GM12801 (cell line): ENCODE measurements around the gene SLC25A26.

Source experiments
- TF ChIP-seq, protein P1 (sequence below): IDR thresholded peaks from one replicate; pipeline ENCODE4 v1.5.1; 2011; ENCODE audit warnings: control low read depth; ENCODE audit not compliant: insufficient read length; ENCODE audit errors: extremely low read depth

SLC25A26 gene

DNA sequence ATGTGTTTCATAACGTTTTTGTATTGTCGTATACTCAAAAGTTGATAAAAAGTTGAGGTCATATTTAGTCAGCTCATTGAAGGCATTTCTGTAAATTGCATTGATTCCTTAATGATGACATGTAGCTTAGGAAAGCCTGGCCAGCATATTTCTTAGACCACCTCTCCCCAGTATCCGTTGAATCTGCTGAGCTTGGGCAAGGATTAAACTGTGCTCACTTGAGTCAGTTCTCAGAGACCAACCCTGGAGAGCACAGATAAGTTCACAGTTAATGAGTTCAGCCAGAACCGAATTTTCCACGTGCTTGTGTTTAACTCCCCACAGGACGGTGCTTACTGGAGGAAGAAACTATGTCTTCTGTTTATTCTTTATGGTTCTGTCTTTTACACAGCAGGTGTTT is 132.7 kb downstream of the SLC25A26 start:
- TF ChIP-seq, protein P1, sequence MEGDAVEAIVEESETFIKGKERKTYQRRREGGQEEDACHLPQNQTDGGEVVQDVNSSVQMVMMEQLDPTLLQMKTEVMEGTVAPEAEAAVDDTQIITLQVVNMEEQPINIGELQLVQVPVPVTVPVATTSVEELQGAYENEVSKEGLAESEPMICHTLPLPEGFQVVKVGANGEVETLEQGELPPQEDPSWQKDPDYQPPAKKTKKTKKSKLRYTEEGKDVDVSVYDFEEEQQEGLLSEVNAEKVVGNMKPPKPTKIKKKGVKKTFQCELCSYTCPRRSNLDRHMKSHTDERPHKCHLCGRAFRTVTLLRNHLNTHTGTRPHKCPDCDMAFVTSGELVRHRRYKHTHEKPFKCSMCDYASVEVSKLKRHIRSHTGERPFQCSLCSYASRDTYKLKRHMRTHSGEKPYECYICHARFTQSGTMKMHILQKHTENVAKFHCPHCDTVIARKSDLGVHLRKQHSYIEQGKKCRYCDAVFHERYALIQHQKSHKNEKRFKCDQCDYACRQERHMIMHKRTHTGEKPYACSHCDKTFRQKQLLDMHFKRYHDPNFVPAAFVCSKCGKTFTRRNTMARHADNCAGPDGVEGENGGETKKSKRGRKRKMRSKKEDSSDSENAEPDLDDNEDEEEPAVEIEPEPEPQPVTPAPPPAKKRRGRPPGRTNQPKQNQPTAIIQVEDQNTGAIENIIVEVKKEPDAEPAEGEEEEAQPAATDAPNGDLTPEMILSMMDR: no peak

DNA sequence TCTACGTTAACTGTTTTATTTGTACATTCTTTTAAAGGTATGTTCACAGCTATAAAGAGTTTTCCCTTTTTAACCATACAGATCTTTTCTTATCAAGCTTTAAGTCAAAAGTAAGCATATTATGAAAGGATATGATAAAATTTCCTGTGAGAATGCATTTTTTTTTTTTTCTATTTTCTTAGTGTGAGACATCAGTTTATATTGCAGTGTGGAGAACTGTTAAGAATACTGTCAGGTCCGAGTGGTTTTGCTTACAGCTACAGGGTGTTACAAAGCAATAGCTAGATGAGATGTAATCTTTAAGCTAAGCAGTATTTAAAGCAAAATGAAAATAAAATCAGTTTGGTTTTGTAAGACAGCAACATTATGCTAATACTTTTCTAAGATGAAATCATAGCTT is 133.2 kb downstream of the SLC25A26 start:
- TF ChIP-seq, protein P1: no peak

DNA sequence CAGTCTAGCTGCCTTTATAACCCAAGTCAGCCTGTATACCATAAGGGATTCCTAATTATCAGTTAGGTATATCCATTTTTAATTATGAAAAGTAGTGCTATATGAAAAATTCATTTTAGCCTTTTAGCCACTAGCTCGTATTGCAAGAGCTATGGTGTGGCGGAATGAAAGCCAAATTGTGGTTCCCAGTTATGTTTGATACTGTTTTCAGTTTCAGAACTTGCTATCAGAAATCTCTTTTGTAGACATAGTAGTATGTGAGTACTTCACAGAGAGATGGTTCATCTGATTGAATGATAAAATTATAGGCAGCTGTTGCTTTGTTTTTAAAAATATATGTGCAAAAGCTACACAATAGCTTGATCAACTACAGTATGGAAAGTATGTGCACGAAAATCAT is 134.6 kb downstream of the SLC25A26 start:
- TF ChIP-seq, protein P1: no peak

DNA sequence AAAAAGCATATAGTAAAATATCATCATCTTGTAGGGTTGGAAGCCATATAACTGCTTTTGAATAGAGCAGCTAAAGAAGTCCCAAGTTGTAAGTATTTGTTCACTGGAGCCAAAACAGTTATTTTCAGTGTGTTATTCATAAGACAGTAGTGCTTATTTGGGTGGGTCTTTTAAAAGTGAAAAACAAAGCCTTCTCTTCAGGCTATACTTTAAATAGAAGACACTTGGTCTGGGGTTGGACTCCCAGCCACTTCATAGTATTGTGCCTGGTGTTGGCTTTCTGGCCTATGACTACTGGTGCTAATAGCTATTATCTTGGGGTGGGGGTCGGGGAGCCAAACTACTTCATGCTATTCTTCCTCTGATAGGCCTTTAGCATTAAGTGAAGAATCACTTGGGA is 135.2 kb downstream of the SLC25A26 start:
- TF ChIP-seq, protein P1: no peak

DNA sequence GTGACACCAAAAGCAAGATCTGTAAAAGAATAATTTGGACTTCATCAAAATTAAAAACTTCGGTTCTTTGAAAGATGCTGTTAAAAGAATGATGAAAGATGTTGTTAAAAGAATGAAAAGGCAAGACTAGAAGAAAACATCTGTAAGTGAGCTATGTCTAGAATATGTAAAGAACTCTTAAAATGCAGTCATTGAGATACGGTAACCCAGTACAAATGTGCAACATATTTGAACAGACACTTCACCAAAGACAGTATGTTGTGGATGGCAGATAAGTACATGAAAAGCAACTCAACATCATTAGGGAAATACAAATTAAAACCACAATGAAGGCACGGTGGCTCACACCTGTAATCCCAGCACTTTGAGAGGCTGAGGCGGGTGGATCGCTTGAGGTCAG is 140.6 kb downstream of the SLC25A26 start:
- TF ChIP-seq, protein P1: no peak

DNA sequence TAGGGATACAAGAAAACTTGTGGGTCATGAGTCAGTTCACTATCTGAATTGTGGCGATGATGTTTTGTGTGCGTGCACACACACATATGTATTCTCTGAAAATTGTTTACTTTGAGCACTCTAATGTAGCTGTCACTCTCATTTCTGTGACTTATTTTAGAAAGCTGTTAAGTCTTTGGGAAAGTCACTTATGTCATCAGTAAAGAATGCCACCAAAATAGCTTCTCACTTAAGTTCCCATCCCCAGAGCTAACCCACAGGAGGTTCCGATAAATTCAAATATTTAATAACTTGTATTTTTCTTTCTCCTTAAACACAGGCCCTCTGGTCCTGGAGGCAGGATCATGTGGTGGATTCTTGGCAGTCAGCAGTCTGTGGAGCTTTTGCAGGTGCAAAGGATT is 141.7 kb downstream of the SLC25A26 start:
- TF ChIP-seq, protein P1: no peak

DNA sequence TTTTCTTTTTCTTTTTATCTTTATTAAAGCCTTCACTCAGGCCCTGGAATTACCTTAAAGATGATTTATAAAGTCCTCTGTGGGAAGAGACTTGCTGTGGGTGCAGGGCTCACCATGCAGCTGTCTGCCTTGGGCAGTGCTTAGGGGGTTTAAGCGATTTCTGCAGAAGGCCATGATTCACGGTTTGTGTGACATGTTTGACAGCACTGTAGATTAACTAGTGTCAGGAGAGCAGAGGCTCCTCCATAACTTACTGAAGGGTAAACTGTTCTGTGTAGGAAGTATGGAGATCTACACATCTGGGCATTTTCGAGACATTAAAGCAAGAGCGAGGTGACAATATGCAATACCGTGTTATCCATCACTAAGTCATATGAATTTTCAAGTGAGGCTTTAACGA is 142.3 kb downstream of the SLC25A26 start:
- TF ChIP-seq, protein P1: no peak

DNA sequence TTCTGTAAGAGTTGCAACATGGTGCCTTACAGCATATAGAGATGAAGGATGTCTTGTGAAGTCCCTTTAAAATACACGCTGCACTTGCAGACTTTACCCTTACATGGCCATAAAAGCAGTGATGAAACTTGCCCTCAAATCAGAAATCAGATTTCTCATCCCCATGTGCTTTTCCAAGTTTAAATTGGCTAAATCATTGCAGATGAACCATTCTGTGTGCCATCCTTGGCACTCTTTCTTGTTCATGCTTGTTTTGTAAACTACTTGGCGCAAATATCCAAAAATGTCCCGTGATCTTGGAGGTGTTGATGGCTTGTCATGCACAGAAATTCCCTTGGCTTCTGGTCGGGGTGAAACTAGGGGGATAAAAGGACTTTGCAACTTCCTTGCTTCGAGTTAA is 144.3 kb downstream of the SLC25A26 start:
- TF ChIP-seq, protein P1: no peak
